ENCODE data around the gene CMTM7. TPM values are rescaled to one million over a fixed set of nuclear protein-coding genes. Genes with fewer than 3 reads are reported as not detected.

The CMTM7 gene
- total RNA-seq, 1 donor from 2014 or later, result 37.4 TPM

- Mint-ChIP-seq H3K9me3 (no peaks in the 10 kb centered on the region), H3K27me3 (ENCODE audit: low read depth) (no peaks in the 10 kb centered on the region), H3K4me3 (no peak overlapping the region), H3K27ac (ENCODE audit: unreplicated experiment) (no peak overlapping the region), H3K4me1 (peaks cover 27% of the 10 kb centered on the region), H3K36me3 (ENCODE audit: low read depth) (peaks cover 3% of the 10 kb centered on the region)
- TF ChIP-seq CTCF (conservative IDR thresholded peaks at IDR 0.05), result no peak
- DNase-seq (ENCODE audit: low read depth, low spot score), result no peak
Observed at GRCh38 chr3:32454111-32454510, 62.5 kb downstream of the CMTM7 start.

GRCh38 chr3:32454731-32455608 is 63.3 kb downstream of the CMTM7 start:
- H3K4me3 Mint-ChIP-seq, result no peak overlapping the region
- H3K9me3 Mint-ChIP-seq, result no peaks in the 10 kb centered on the region
- no peaks in the 10 kb centered on the region for H3K27me3 Mint-ChIP-seq (ENCODE audit: low read depth)
- H3K27ac Mint-ChIP-seq (ENCODE audit: unreplicated experiment), result no peak overlapping the region
- no peak for TF ChIP-seq CTCF (conservative IDR thresholded peaks at IDR 0.05)
- DNase-seq (ENCODE audit: low read depth, low spot score), result no peak
- peaks cover 3% of the 10 kb centered on the region for H3K36me3 Mint-ChIP-seq (ENCODE audit: low read depth)
- peaks cover 27% of the 10 kb centered on the region for H3K4me1 Mint-ChIP-seq

- H3K27ac Mint-ChIP-seq (ENCODE audit: unreplicated experiment), result no peak overlapping the region
- no peak for DNase-seq (ENCODE audit: low read depth, low spot score)
- peaks cover 3% of the 10 kb centered on the region for H3K36me3 Mint-ChIP-seq (ENCODE audit: low read depth)
- TF ChIP-seq CTCF (conservative IDR thresholded peaks at IDR 0.05), result no peak
- no peaks in the 10 kb centered on the region for H3K27me3 Mint-ChIP-seq (ENCODE audit: low read depth)
- no peak overlapping the region for H3K4me3 Mint-ChIP-seq
- peaks cover 27% of the 10 kb centered on the region for H3K4me1 Mint-ChIP-seq
- no peaks in the 10 kb centered on the region for H3K9me3 Mint-ChIP-seq
Observed at GRCh38 chr3:32455609-32456428, 64.2 kb downstream of the CMTM7 start.

- no peak for DNase-seq (ENCODE audit: low read depth, low spot score)
- no peak overlapping the region for H3K27ac Mint-ChIP-seq (ENCODE audit: unreplicated experiment)
Observed at GRCh38 chr3:32456429-32457130, 64.9 kb downstream of the CMTM7 start.

More at GRCh38 chr3:32456429-32457130, 64.9 kb downstream of the CMTM7 start:
- Mint-ChIP-seq H3K4me1 (peaks cover 24% of the 10 kb centered on the region), H3K9me3 (no peaks in the 10 kb centered on the region), H3K4me3 (no peak overlapping the region), H3K36me3 (ENCODE audit: low read depth) (peaks cover 3% of the 10 kb centered on the region), H3K27me3 (ENCODE audit: low read depth) (no peaks in the 10 kb centered on the region)
- TF ChIP-seq CTCF (conservative IDR thresholded peaks at IDR 0.05), result no peak
